22Rv1 (cell line): ENCODE measurements around the gene MAPK13.

Experiments used
- ZFX ChIP-seq: fragments of 450-650 bp; IDR thresholded peaks from 2 replicates; pipeline ENCODE4 v1.6.1; 2017; ENCODE audit warnings: antibody characterized with exemption, borderline replicate concordance
- TF ChIP-seq, protein P1 (sequence below): fragments of 450-650 bp; IDR thresholded peaks from 2 replicates; pipeline ENCODE4 v1.5.1; 2017; ENCODE audit warnings: mild to moderate bottlenecking

DNA sequence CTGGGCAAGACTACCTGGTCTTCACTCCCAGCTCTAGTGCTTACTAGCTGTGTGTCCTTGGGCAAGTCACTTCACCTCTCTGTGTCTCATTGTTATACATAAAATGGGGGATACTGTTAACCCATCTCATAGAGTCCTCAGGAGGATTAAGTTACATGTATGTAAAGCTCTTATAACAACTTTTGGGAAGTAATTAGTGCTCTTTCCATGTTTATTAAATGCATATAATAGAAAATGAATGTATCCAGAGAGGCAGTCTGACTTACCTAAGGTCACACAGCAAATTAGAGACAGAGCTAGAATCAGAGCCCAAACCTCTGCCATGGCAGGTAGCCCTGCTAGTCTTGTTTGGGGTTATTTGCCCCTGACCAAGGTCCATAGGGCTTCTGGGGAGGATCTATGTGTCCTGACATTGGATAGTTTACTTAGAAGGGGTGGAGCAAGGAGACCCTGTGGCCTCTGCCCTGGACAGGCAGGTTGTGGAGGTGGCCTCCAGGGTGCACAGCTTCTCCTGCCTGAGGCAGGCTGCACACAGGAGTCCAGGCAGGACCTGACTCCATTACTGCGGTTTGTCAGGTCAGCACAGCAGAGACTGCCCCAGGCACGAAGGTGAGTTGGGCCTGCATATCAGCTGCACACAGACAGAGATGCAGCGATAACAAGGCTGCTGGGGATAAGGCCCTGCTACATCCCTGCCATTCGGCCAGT lies 8.4 kb upstream of the MAPK13 start:
- TF ChIP-seq, protein P1, sequence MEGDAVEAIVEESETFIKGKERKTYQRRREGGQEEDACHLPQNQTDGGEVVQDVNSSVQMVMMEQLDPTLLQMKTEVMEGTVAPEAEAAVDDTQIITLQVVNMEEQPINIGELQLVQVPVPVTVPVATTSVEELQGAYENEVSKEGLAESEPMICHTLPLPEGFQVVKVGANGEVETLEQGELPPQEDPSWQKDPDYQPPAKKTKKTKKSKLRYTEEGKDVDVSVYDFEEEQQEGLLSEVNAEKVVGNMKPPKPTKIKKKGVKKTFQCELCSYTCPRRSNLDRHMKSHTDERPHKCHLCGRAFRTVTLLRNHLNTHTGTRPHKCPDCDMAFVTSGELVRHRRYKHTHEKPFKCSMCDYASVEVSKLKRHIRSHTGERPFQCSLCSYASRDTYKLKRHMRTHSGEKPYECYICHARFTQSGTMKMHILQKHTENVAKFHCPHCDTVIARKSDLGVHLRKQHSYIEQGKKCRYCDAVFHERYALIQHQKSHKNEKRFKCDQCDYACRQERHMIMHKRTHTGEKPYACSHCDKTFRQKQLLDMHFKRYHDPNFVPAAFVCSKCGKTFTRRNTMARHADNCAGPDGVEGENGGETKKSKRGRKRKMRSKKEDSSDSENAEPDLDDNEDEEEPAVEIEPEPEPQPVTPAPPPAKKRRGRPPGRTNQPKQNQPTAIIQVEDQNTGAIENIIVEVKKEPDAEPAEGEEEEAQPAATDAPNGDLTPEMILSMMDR: no peak
- TF ChIP-seq ZFX: no peak
